Astrocyte (in vitro differentiated cells and primary cell): ENCODE results near the gene POLD2. TPM values are rescaled to one million over a fixed set of nuclear protein-coding genes. Genes with fewer than 3 reads are reported as not detected.

ENCODE experiments used
- DNase-seq: peaks from one replicate; pipeline ENCODE4 v3.0.0-alpha.2; 2010; ENCODE audit warnings: low read depth
- FAIRE-seq: peaks from 2 replicates; lab custom pipeline; 2011; peaks lifted over from hg19 to GRCh38; lab: Jason Lieb, UNC
- H2AFZ ChIP-seq: 2 replicates; pipeline ENCODE4 v1.6.0; 2012; ENCODE audit warnings: low read depth, low read length, inconsistent platforms
- H3K27ac ChIP-seq: 2 replicates; pipeline ENCODE4 v1.5.1; 2011; ENCODE audit warnings: low read depth, low read length, inconsistent platforms
- H3K27me3 ChIP-seq: 2 replicates; pipeline ENCODE4 v1.6.0; 2011; ENCODE audit warnings: low read length, inconsistent platforms; ENCODE audit not compliant: insufficient read depth
- H3K36me3 ChIP-seq: 2 replicates; pipeline ENCODE4 v1.5.1; 2011; ENCODE audit warnings: low read length, inconsistent platforms; ENCODE audit not compliant: insufficient read depth
- H3K4me1 ChIP-seq: 2 replicates; pipeline ENCODE4 v1.5.1; 2011; ENCODE audit warnings: low read length, inconsistent platforms; ENCODE audit not compliant: insufficient read depth
- H3K4me2 ChIP-seq: 2 replicates; pipeline ENCODE4 v1.6.0; 2012; ENCODE audit warnings: low read length, inconsistent platforms
- H3K4me3 ChIP-seq: 2 replicates; pipeline ENCODE4 v1.5.1; 2011; ENCODE audit warnings: low read depth, mild to moderate bottlenecking, low read length, inconsistent platforms; ENCODE audit not compliant: insufficient read depth
- H3K79me2 ChIP-seq: 2 replicates; pipeline ENCODE4 v1.6.0; 2012; ENCODE audit warnings: mild to moderate bottlenecking, low read length, inconsistent platforms; ENCODE audit not compliant: insufficient read depth
- H3K9ac ChIP-seq: 2 replicates; pipeline ENCODE4 v1.6.0; 2012; ENCODE audit warnings: mild to moderate bottlenecking, low read length, inconsistent platforms
- H3K9me3 ChIP-seq: 2 replicates; pipeline ENCODE4 v1.5.1; 2012; ENCODE audit warnings: low read depth, mild to moderate bottlenecking, low read length, inconsistent platforms; ENCODE audit not compliant: insufficient read depth
- H4K20me1 ChIP-seq: 2 replicates; pipeline ENCODE4 v1.6.0; 2012; ENCODE audit warnings: low read length, inconsistent platforms; ENCODE audit not compliant: insufficient read depth
- H3K27ac Mint-ChIP-seq: one replicate; pipeline ENCODE4 v1.8.0; 2021; ENCODE audit warnings: mild to moderate bottlenecking, mixed read lengths; ENCODE audit not compliant: unreplicated experiment
- H3K27me3 Mint-ChIP-seq: one replicate; pipeline ENCODE4 v1.8.0; 2021; ENCODE audit warnings: low read depth, mixed read lengths; ENCODE audit not compliant: unreplicated experiment
- H3K36me3 Mint-ChIP-seq: one replicate; pipeline ENCODE4 v1.8.0; 2021; ENCODE audit warnings: low read depth, mixed read lengths; ENCODE audit not compliant: unreplicated experiment
- H3K4me1 Mint-ChIP-seq: one replicate; pipeline ENCODE4 v1.8.0; 2021; ENCODE audit warnings: low read depth, mixed read lengths; ENCODE audit not compliant: unreplicated experiment
- H3K4me3 Mint-ChIP-seq: one replicate; pipeline ENCODE4 v1.8.0; 2021; ENCODE audit warnings: mild to moderate bottlenecking, moderate library complexity, mixed read lengths; ENCODE audit not compliant: unreplicated experiment
- H3K9me3 Mint-ChIP-seq: one replicate; pipeline ENCODE4 v1.8.0; 2021; ENCODE audit warnings: mild to moderate bottlenecking, mixed read lengths; ENCODE audit not compliant: unreplicated experiment
- CTCF ChIP-seq: IDR thresholded peaks from 2 replicates; pipeline ENCODE4 v1.5.1; 2011; ENCODE audit warnings: low read depth, mild to moderate bottlenecking, inconsistent platforms, low read length, moderate library complexity; ENCODE audit not compliant: insufficient read depth
- EZH2 ChIP-seq: IDR thresholded peaks from 2 replicates; pipeline ENCODE4 v1.6.1; 2012; ENCODE audit warnings: mild to moderate bottlenecking, low read length, inconsistent platforms; ENCODE audit not compliant: insufficient read depth
- total RNA-seq: library from RNA; stranded (reverse); gene quantifications from 2 replicates; pipeline ENCODE4 v1.2.1, GENCODE V29; 2021

Gene POLD2
- total RNA-seq, 1 donor from 2014 or later, result 67.7 TPM

DNA sequence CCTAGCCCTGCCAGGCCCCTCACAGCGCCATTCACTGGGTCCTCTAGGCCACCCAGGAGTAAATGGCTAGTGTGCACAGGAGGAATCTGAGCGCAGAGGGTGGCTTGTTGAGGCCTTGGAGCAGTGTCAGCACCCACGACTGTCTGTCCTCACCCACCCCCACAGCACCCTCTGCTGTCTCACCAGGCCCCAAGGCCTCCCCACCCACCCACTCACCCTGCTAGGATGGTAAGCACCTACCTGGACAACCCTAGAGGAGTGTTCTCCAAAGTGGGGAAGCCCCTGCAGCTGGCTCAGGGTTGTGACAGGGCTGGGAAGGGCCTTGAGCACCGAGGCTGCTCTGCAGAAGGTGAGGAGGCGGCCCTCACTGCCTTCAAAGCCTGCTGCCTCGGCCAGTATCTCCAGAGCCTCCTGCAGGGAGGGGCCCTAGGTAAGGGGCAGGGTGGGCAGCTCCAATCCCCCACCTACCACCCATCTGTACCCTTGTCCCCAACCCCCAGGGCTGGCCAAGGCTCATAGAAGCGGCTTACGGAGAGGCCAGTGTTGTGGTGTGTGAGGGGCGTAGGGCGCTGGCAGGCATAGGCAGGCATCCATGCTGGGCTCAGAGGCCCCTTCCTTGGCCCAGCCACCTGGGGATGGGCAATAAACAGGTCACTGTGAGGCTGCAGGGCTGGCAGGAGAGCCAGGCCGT, 43.9 kb downstream of the POLD2 start:
- no peak for DNase-seq
- no peaks in the 10 kb centered on the region for H3K27me3 Mint-ChIP-seq
- H3K9ac ChIP-seq, result no peak overlapping the region
- no peaks in the 10 kb centered on the region for H4K20me1 ChIP-seq
- TF ChIP-seq CTCF, result no peak
- no peak for TF ChIP-seq EZH2
- peaks cover 20% of the 10 kb centered on the region for H3K36me3 Mint-ChIP-seq
- FAIRE-seq, result no peak
- no peak overlapping the region for H3K27ac Mint-ChIP-seq
- H3K4me3 Mint-ChIP-seq, result no peak overlapping the region
- H3K27ac ChIP-seq, result no peak overlapping the region
- H3K9me3 Mint-ChIP-seq, result no peaks in the 10 kb centered on the region
- no peak overlapping the region for H2AFZ ChIP-seq
- H3K4me1 Mint-ChIP-seq, result peaks cover 10% of the 10 kb centered on the region
- H3K27me3 ChIP-seq, result no peaks in the 10 kb centered on the region
- H3K9me3 ChIP-seq, result no peaks in the 10 kb centered on the region
- no peak overlapping the region for H3K4me2 ChIP-seq
- H3K4me3 ChIP-seq, result no peak overlapping the region
- peaks cover 15% of the 10 kb centered on the region for H3K79me2 ChIP-seq
- peaks cover 17% of the 10 kb centered on the region for H3K36me3 ChIP-seq
- H3K4me1 ChIP-seq, result peaks cover 11% of the 10 kb centered on the region

DNA sequence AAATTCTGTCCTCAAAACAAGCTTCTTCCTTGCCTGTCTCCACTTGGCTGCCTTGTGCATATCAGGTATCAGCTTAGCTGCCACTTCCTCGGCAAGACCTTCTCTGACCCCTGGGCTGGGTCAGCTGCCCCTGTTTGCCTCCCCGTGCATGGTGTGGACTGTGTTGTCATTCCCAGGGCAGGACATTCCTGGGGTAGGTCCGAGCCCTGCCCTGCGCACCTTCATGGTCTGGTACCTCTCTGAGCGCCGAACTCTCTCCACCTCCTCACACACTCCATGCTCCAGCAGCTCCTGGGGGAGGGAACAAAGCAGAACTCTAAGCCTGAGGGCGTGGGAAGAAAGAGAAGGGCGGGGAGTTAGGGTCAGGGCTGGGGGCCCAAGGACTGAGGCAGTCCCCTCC, 44.8 kb downstream of the POLD2 start:
- Mint-ChIP-seq H3K4me3 (no peak overlapping the region), H3K27ac (no peak overlapping the region), H3K9me3 (no peaks in the 10 kb centered on the region), H3K27me3 (no peaks in the 10 kb centered on the region), H3K36me3 (peaks cover 22% of the 10 kb centered on the region), H3K4me1 (peaks cover 5% of the 10 kb centered on the region)
- H3K79me2 ChIP-seq, result peaks cover 15% of the 10 kb centered on the region
- peaks cover 18% of the 10 kb centered on the region for H3K4me1 ChIP-seq
- TF ChIP-seq EZH2 (no peak), CTCF (no peak)
- H3K4me3 ChIP-seq, result no peak overlapping the region
- no peak overlapping the region for H2AFZ ChIP-seq
- no peaks in the 10 kb centered on the region for H3K9me3 ChIP-seq
- no peak overlapping the region for H3K4me2 ChIP-seq
- no peaks in the 10 kb centered on the region for H3K27me3 ChIP-seq
- no peak for DNase-seq
- no peaks in the 10 kb centered on the region for H4K20me1 ChIP-seq
- no peak overlapping the region for H3K9ac ChIP-seq
- H3K27ac ChIP-seq, result no peak overlapping the region
- no peak for FAIRE-seq
- peaks cover 17% of the 10 kb centered on the region for H3K36me3 ChIP-seq

- Histone ChIP-seq H4K20me1 (no peaks in the 10 kb centered on the region), H3K4me1 (peaks cover 26% of the 10 kb centered on the region), H2AFZ (no peak overlapping the region), H3K4me2 (no peak overlapping the region), H3K36me3 (peaks cover 17% of the 10 kb centered on the region), H3K79me2 (peaks cover 15% of the 10 kb centered on the region), H3K4me3 (no peak overlapping the region), H3K27me3 (no peaks in the 10 kb centered on the region), H3K27ac (no peak overlapping the region), H3K9ac (no peak overlapping the region), H3K9me3 (no peaks in the 10 kb centered on the region)
- peaks cover 22% of the 10 kb centered on the region for H3K36me3 Mint-ChIP-seq
- TF ChIP-seq CTCF (no peak), EZH2 (no peak)
- DNase-seq (no peak), FAIRE-seq (no peak)
- H3K4me1 Mint-ChIP-seq, result peaks cover 3% of the 10 kb centered on the region
- no peaks in the 10 kb centered on the region for H3K27me3 Mint-ChIP-seq
- H3K4me3 Mint-ChIP-seq, result no peak overlapping the region
- no peak overlapping the region for H3K27ac Mint-ChIP-seq
- no peaks in the 10 kb centered on the region for H3K9me3 Mint-ChIP-seq
Measured at GRCh38 chr7:44077681-44078091, 45.7 kb downstream of the POLD2 start.
